Activated CD8-positive, alpha-beta memory T cell treated with anti-CD3 and anti-CD28 coated beads, Interleukin-2, amount 50 U/mL, for 48 hours (primary cell): ENCODE results near the gene KCNK3.
"Not testable (repeated sequence)": the region's sequence is repeated elsewhere in the genome, so short reads cannot be mapped to it uniquely, and the experiment has no call there.

ENCODE experiments used
- DNase-seq: peaks from one replicate; pipeline ENCODE4 v3.0.0-alpha.2; 2020

The KCNK3 gene

DNA sequence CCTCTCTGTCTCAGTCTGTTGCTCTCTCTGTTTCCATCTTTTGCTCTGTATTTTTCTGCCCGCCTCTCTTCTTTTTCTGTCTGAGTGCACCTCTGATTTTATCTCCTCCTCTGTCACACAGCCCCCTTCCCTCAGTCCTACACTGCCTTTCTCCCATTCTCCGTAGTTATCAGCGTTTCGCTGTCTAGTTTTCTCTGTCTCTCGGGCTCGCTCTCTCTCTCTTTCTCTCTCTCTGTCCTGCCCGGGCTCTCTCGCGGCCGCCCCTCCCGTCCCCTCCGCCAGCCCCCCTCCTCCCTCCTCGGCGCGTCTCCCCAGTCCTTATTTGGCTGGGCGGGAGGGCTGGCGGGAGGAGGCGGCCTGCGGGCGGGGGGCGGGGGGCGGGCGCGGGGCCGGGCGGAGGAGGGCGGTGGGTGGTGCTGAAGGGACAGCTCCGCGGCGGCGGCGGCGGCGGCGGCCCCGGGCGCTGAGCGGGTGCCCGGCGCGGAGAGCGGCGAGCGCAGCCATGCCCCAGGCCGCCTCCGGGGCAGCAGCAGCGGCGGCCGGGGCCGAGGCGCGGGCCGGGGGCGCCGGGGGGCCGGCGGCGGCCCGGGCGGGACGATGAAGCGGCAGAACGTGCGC, at the start of gene KCNK3:
KCNK3 (plus strand) TSS at position 444 of the 618 bp plus-strand sequence; CDS start at position 598, 154 bp downstream.
- peak; percentile 70 for DNase-seq

DNA sequence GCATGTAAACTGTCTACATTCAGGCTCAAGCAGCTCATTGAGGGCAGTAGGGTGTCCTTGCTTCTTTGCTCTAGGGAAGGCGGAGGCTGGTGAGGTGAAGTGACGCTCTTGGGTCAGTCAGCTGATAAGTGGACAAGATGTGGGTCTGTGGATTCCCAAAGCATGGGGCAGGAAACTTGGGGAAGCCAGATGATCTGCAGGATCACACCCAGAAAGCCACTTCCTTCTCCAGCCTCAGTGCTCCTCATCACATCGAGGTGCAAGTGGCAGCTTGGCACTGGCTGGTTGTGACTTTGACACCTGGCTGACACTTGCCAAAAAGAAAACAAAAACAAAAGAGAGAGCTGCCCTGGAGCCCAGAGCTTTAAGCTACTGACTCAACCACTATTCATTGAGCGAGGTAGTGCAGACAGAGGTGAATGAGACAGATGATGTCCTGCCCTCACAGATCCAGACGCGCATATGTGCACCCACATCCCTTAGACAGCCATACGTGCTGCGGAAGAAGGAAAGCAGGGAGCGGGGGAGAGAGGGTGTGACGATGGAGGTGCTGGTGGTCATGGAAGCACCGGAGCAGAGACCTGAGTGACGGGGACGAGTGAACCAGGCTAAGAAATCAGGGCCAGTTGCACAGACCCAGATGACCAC, 48.2 kb upstream of the KCNK3 start:
- DNase-seq, result peak; percentile 3

DNA sequence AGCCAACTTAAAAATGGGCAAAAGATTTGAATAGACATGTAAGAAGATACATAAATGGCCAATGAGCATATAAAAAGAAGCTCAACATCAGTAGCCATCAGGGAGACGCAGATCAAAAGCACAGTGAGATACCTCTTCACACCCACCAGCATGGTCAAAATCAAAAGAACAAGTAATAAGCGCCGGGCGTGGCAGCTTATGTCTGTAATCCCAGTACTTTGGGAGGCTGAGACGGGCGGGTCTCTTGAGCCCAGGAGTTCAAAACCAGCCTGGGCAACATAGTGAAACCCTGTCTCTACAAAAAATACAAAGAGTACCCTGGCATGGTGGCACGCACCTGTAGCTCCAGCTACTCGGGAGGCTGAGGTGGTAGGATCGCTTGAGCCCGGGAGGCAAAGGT, 46.8 kb upstream of the KCNK3 start:
- peak; percentile 3 for DNase-seq

DNA sequence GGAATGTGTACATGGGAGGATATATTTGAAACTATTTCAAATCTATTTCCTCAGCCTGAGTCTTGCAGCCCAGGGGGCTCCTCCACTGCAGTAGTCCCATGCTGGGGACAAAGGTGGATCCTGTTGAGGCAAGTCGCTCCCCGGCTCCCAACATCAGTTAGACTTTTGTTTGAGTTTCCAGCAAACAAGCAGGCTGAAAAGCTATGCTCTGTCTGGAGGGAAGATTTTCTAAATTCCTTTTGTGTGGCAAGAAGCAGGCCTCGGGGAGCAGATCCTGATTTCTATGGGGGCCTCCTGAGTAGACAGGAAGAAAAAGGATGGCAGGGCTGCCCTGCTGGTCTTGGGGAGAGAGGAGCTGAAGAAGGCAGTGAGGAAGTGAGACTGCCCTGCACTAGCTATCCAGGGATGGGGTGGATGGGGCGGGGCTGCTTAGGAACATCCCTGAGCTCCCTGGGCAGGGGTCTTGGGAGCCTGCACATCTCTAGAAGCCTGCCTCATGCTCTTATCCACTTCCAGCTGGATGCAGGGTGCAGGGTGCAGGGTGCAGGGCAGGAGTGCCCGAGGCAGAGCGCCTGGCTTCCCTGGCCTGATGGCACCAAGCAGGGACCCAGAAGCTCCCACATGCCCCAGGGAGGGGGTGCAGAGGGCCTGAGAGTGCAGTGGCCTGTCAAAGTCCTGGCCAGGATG, 45.4 kb upstream of the KCNK3 start:
- DNase-seq, result peak; percentile 20

DNA sequence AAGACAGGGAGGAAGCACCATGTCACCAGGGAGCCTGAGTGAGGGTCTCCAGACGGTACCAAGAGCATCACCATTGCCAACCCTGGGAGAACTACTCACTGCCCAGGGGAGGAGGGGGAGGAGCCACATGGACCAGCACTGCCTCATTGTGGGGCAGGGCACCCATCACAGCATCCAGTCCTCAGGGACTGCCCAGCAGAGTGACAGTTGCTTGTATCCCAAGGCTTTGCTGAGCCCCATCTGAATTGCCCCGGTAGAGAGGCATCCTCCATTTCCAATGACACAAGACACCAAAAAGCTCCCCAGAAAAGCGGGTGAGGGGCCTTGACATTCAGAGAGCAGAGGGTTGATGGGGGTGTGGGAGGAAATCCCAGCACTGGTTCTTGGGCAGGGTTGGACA, 44.5 kb upstream of the KCNK3 start:
- DNase-seq, result peak; percentile 29

DNA sequence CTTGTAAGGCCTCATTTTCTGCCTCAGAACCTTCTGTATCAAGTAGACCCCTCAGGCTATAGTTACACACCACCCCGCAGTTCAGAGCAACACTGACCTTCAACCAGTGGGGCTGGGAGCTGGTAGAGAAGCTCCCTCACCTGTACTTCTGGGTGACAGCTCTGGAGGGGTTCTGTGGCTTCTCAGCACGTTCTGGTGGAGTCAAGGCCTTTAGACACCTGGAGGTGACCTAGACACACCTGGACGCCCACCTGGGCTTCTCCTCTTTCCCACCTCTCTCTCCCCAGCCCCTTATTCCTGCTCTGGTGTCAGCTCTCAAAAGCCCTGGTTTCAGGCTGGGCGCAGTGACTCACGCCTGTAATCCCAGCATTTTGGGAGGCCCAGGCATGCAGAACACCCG, 44.0 kb upstream of the KCNK3 start:
- DNase-seq, result no peak

DNA sequence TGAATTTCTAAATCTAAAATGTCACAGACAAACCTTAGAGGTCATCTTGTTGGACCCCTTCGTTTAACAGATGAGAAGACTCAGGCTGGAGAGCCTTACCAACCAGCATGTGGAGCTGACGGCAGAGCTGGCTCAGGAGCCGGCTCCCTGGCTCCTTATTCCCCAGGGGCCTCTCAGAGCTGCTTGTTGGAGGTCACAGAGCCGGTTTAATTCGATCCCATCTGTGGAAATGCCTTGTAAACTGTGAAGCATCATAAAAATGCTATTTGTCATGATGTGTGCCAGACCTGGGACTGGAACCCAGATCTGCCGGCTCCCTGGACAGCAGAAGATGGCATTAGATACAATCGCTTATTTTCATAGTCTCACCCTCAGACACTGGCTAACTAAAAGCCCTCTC, 43.2 kb upstream of the KCNK3 start:
- DNase-seq, result peak; percentile 1

DNA sequence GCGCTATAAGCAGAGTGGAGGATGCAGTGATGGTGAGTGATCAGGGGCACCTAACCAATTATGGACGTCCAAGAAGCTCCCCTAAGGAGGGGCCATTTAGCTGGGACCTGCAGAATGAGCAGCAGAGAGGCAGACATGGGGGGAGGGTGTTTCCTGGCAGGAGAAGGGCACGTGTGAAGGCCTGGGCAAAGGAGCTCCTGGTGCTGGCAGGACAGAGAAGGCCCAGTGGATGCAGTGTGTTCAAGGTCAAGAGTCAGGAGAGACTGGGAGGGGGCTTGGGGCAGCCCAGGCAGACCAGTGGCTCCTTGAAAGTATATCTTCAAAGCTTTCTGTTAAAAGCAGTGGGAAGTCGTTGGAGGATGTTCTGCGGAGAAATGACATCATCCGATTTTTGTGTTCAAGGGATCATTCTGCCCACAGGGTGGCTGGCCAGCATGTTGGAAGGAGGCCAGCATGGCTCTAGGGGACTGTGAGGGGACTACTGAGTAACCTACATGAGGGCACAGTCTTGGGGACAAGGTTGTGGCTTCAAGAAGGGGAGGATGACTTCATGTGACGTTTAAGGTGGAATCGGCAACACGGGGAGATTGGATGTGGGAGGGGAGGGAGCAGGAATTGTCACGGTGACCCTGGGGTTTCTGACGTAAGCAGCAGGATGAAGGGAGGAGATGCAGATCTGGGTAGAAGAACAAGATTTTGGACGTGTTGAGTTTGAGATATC, 42.4 kb upstream of the KCNK3 start:
- DNase-seq, result peak; percentile 30

DNA sequence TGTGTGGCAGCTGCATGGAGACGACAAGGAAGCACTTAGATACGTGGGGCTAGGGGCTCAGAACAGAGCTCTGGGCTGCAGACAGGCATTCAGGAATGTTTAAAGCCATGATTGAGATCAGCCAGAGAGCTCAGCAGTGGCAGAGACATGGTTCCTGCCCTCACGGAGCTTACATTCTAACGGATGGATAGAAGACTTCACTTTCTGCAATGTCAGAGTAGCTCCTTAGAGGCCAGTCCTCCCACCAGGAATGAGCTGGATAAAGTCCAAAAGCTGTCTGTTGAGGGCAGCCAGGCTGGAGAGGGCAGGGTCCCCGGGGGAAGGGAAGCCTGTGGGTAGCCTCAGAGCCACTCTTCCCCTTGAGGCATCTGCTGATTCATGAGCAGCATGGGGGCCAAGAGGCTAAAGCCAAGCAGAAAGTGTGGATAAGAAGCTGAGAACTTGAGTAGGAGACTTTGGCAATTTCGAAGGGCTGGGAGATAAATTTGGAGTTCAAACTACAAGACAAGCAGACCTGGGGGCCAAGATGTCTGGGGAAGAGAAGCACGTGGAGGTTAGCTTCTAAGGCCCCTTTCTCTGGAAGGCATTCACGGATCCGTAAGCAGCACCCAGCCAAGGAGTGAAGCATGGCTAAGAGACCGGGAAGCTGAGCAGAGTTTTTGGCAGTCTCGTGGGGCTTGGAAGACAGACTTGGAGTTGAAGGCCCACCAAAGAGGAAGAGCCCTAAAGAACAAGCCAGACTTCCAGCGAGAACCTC, 41.6 kb upstream of the KCNK3 start:
- DNase-seq, result peak; percentile 18

DNA sequence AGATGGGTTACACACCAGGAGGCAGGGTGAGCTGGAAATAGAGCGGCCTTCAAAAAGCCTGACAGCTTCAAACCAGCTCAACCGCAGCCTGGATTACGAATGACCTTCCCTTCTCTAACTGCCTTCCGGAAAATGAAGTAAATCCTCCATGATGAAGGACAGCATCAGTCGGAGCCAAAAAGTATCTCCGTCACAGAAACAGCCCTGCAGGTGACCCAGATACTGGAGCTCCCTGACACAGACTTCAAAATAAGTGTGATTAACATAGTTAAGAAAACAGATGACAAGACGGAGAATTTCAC, 41.1 kb upstream of the KCNK3 start:
- DNase-seq, result no peak

DNA sequence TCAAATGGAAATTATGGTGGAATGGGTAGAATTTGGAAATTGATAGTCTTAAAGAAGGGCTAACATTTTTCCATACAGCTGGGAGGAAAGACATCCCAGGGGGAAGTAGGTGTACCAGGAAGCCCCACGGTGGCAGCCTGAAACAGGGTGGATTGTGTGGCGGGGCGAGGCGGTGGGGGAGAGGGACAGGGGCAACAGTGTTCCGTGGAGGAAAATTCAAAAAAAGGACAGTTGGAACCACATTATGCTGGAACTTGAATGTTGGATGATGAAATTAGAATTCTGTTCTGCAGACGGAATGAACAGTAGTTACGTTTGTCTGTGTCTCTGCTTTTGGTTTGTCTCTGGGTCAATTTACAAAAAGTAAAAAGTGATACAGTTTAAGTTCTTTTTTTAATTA, 40.7 kb upstream of the KCNK3 start:
- DNase-seq, result no peak

DNA sequence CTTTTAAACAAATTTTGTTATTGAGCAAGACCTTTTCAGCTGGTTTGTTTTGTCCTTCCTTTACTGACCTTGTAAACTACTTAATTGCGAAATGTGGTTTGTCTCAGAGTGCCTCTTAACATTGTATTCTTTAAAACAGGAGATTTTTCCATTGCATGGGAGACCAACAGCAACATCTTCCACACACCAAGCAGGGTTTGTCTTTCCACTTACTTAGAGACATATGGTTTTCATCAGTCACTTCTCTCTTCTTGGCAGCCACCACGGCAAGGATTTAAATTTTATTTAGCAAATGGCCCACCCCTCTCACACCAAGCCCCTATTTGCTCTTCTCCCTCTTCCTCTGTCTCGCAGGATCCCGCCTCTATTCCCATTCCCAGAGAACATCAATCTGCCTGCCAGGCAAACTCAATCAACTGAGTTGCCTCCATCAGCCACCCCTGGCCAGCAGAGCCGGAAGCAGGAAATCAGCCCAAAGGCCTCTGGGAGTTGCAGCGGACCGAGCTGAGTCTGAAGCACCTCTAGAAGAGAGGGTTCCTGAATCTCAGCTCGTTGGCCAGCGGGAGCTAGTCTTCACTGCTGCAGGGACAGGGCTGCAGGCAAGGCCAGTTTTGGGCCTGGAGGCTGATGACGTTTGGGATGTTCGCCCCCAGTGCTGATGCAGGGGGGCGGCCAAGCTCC, 40.0 kb upstream of the KCNK3 start:
- no peak for DNase-seq

DNA sequence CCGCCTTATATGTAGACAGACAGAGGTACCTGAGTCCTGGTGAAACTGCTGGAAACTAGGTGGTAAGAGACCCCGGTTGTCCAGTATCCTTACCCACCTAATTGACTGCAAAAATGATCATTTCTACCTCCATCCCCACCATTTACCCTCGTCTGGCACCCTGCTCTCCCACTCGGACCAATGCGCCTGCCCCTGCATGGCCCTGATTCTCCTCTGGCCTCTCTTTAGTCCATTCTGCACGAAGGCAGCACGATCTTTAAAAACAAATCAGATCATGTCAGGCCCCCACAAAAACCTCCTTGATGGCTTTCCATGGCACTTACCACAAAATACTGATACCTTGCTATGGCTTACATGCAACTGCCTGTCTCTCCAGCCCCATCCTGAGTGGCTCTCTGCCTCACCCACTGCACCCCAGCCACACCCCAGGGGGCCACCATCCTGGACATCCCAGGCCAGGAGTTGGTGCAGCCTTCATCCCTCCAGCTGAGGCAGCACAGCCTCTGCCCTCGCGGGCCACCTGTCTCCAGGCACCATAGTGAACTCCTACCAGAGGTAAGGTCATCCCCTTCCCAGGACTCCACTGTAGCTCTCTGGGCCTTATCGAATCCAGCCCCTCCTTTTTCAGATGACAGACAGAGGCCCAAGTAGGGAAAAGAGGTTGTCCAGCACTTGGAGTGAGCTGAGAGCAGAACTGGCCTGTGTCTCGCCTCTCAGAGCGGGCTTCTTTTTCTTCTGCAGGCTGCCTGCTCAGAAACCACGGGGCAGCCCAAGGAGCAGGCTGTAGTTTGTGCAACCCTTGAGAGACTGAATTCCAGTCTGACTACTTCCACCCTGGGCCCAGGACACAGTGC, 39.1 kb upstream of the KCNK3 start:
- no peak for DNase-seq

DNA sequence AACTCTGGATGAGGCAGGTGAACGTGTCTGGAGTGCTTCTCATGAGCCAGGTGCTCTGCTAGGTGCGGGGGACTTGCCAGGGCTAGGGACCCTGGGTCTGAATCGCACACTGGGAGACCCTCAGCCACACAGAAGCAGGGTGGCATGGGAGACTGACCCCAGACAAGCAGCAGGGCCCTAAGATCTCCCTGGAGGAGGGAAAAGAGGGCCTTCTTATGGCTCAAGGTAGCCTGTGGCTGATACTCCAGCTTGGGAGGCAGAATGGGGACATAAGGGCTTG, 38.5 kb upstream of the KCNK3 start:
- no peak for DNase-seq

DNA sequence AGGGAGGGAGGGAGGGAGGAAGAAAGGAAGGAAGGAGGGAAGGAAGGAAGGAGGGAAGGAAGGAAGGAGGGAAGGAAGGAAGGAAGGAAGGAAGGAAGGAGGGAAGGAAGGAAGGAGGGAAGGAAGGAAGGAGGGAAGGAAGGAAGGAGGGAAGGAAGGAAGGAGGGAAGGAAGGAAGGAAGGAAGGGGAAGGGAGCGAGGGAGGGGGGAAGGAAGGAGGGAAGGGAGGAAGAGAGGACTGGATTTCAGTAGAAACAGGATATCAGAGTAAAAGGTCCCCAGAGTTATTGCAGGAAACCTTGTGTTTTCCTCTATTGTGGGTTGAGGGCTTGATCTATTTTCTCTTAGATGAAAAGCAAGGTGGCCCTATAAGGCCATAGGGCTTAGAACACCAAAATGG, 37.4 kb upstream of the KCNK3 start:
- DNase-seq, result not testable (repeated sequence)

DNA sequence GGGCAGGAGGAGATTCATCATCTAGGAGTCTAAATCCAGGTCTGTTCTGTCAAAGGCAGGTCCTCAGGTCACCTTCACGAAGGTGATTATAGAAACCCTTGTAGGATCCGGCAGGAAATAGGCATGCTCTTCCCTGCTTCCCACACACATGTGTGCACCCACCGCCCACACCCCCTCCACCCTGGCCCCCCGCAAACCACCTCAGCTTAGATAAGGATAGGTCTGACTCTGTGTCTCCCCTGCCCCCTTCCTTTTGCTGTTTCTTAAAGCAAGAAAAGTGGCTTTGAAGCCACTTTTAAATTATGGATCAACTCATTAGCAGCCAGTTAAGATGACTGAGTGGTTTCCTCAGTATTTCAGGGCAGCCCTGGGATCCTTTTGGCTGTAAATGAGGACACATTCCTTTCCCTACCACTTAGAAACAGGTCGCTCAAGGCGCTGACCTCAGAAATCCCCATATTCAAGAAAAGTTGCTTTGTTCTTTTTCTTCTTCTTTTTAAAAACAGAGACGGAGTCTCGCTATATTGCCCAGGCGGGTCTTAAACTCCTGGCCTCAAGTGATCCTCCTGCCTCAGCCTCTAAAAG, 36.8 kb upstream of the KCNK3 start:
- DNase-seq, result no peak

DNA sequence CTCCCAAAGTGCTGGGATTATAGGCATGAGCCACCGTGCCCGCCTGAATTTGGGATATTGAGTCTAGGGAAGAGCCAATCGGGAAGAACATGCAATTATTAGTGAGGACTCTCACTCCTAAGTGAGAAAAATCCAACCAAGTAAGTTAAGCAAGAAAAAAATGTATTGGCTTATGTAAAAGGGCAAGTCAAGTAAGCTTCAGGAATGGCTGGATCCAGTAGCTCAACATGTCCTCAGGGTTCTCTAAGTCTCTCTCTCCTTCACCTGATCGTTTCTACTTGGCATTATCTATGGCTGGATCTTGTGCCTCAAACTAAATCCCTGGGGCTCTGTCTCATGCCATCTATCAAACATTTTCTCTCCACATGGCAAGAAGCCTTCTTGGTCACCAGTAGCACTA, 35.3 kb upstream of the KCNK3 start:
- no peak for DNase-seq

DNA sequence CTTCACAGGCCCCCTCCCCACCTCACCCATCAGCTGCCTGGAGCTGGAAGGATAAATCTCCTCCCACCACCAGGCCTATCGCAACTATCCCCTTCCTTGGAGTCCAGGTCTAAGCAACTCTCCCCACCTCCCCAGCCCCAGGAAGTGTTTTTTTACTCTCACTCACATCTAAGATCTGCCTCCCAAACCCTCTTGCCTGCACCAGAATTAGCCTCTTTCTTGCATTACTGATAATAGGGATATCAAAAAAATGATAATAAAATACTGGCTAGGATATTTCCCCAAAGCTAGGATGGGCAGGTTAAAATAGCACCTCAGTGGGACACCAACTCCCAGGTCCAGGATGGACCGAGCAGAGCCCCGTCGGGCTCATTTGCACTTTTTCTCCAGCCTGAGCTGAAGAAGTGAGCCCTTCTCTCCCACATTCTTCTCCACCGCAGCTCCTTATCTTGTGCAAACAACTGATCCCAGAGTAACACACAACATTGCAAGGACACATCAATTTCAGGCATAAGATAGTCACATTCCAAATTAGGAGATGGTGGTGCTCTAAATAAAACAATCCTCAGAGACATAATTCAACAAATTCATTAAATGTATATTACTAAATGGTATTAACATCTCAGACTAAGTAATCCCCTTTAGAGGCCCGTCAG, 33.7 kb upstream of the KCNK3 start:
- no peak for DNase-seq

DNA sequence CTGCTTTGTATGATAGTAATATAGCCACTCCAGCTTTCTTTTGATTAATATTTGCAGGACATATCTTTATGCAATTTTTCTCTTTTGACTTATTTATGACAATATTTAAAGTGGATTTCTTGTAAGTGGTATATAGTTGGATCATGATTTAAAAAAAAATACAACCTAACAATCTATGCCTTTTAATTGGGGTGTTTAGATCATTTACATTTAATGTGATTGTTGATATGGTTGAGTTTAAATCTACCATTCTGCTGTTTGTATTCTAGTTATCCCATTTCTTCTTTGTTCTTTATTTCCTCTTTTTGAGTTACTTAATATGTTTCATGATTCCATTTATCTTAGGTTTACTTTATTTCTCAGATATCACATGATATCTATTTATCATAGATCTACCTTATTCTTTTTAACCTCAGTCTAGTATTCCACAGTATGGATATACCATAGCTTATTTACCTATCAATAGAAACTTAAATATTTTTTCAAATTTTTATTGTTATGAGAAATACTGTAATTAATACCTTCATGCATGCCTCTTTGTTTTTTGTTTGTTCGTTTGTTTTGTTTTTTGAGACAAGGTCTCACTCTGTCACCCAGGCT, 32.1 kb upstream of the KCNK3 start:
- no peak for DNase-seq

DNA sequence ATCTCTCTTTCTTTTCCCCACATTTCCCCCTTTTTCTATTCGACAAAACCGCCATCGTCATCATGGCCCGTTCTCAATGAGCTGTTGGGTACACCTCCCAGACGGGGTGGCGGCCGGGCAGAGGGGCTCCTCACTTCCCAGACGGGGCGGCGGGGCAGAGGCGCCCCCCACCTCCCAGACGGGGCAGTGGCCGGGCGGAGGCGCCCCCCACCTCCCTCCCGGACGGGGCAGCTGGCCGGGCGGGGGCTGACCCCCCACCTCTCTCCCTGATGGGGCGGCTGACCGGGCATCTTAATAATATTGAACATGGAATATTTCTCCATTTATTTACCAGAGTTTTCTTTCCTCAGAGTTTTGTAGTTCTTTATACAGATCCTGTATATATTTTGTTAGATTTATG, 27.2 kb upstream of the KCNK3 start:
- DNase-seq, result not testable (repeated sequence)
